Hippocampal formation (tissue), 2 donors: ENCODE measurements around the gene CBX2.
A peak's percentile ranks its signal among the peaks of the same experiment; 100 is the strongest.

Source experiments
- DNase-seq, 2 donors: peaks; one replicate each; lab custom pipeline; 2025; lab: John Stamatoyannopoulos, UW

CBX2 gene

DNA sequence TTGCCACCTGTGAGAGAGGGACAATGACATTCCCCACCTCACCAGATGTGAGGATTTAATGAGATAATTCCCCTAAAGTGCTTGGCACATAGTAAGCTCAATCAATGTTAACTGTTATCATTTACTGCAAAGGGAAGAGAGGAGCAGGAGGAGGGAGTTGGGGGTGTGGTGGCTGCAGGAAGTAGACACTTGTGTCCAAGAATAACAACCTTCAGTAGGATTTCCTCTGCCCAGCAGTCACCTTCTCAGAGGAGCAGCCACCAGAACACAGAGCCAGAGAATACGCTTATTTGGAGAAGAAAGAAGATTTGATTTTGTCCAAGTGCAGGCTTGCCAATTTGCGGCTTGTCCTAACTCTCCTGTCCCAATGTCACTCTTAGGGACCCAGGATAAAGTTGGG is 51.1 kb downstream of the CBX2 start:
- no peak for DNase-seq

DNA sequence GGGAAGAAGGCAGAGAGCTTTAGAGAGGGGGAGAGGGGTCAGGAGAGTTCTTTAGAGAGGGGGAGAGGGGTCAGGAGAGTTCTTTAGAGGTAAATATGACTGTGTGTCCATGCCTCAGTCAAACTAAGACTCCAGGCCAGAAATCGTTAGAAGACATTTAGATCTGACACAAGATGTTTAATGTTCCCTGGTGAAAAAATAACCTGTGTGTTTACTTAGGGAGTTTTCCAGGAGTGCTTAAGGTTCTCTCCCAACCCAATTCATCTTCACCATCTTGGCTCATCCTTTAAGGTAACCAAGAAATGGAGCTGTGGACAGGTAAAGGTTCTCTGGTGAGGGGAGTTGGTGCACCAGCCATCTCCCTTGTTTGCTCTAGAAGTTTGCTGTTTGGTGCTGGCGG is 51.5 kb downstream of the CBX2 start:
- no peak for DNase-seq

DNA sequence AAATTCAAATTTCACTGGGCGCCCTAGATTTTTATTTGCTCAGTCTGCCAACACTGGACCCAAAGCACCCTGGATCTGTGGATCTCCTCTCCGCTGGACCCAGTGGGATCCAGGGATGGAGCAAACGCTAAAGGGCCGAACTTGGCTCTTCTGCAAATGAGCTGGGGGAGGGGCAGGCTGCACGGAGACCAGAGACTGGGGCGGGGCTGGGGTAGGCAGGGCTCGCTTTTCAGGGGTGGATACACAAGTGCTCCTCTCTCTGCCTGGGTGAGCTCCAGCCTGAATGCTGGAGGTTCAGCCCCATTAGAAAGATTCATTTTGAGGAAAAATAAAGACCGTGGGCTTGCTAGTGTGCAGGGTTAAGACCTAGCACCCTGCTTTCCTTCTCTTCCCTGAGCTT is 52.4 kb downstream of the CBX2 start:
- DNase-seq = no peak

DNA sequence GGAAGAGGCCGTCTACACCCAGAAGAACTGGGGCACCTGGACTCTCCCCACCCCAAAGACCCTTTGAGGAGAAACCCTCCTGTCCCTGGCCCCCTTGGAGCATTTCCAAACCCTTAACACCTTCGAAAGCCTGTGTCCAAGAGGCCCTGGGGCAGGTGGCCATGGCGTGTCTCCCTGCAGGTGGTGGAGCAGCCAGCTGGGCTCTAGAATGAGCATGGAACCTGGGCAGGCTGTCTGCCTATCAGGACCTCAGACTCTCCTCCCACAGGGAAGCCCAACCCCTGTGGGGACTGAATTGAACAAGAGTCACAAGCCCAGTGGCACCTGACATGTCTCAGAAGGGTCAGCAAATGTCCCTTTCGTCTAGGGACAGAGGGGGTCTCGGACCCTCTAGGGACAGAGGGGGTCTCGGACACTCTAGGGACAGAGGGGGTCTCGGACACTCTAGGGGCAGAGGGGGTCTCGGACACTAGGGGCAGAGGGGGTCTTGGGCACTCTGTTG is 52.9 kb downstream of the CBX2 start:
- no peak for DNase-seq

DNA sequence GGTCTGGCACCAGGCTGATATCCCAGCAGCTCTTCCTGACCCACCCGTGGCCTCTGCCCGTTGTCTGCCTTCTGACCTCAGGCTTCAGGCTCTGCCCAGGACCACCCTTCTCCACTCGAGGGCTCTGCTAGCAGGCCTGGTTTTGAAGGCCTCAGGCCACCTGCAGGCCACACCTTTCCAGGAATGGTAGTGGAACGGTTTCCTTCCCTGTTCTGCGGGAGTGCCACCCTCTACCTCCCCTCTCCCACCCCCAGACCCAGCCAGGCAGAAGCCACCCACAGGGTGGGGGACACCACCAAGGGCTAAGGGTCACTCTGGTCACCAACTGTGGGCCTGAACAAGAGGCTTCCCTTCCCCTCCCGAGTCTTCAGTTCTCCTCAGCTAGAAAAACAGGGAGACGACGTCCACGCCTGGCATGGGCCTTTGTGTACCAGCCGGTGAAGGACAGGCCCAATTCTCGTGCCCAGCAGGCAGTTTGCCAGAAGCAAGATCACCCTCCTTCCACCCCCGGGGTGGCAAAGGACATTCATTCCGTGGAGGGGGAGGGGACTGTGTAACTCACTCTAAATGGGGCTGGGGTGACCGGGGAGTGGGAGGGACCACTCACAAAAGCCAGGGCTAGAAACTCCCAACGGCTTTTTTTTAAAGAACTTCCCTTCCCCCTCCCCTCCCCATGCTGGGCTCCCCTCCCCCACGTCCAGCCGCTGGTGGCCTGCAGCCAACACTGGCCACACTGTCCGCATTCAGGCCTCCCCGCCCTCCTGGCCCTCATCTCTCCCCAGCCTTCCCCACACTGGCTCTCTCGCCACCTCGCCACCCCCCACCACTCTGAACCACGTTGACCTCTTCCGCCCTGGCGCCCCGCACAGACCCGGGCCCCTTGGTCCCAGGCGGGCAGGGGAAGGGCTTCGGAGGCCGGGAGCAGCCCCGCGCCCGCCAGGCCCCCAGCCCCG is 53.6 kb downstream of the CBX2 start:
- DNase-seq = peak; percentile 81 to 82

DNA sequence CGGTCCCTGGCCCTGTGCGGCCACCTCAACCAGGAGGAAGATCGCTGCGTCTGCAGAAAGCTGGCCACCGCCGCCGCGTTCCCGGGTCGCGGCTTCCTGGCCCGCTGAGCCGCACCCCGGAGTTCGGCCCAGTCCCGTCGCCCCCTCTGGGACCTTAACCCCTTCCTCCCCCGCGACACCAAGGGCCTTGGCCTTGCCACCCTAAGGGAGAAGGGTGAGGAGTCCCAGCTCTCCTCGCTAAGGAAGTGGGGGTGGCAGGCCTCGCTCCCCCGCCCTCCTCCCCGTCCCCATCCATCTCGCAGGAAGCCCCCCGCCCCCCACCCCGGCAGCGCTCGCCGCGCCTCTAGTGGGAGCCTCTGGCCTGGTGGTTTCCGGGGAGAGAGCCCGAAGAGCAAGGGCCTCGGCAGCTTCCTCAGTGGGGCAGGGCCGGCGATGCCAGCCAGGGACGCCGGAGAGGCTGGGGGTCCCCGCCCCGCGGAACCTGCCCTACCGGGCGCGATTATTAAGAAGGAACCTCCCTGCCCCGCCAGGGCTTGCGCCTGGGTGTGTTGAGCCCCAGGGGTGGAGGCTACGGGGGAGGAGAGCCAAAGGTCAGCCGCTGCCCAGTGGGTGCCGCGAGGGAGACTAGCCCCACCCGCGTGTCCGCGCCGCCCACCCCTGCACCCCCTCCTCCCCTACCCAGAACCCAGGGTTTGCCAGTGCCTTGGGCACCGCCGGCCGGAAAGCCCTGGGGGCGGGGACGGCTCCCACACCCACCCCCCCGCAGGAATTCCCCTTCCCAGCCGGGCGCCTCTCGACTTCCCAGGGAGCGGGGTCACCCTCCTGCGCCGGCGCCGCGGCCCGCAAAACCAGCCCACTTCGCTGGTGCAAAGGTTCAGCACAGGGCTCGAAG is 54.5 kb downstream of the CBX2 start:
- DNase-seq = peak in 1 of 2 donors; percentile 38

DNA sequence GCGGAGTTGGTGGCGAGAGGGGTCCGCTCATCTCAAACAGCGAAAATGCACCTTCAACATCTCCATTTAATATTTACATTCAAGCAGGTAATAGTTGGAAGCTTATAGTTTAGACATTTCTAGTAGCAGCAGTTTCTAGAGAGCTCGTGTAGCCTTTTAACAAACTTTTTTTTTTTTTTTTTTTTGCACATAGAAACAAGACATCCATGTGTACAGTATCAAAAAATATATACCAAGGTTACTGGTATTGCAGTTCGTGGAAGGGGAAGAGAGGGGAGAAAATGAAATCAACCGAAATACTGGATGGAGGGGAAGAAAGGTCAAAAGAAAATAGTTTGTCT is 55.1 kb downstream of the CBX2 start:
- DNase-seq = no peak

DNA sequence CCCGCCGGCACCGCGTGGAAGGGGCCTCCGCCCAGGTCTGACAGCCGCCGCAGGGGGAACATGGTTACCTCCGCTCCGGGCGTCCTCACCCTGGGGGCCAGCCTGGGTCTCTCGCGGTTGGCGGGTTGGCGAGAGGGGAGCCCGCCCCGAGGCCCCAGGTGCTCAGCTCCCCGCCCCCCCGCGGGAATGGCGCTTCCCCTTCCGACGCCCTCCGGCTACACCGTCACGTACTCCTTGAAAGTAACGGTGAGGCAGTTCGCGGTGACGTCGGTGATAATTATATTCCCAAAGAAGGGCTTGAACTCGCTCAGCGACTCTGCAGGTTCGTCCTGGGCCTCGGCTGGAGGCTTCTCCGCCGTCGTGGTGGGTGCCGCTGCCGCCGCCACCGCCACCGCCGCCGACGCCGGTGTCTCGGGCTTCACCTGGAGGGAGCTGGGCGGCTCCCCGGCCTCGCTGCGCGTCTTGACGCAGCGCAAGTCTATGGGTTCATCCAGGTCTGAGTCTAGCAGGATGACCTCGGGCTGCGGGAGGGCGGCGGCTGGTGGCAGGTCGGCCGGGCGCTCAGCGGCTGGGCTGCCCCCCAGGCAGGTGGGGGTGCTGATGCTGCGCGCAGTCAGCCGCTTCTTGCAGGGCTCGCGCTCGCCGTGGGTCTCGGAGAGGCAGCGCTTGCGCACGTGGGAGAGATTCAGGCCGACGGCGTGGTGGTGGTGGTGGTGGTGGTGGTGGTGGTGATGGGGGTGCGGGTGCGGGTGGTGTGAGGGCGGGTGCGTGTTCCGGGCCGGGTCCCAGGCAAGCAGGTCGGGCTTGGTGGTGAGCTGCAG is 56.0 kb downstream of the CBX2 start:
- no peak for DNase-seq

DNA sequence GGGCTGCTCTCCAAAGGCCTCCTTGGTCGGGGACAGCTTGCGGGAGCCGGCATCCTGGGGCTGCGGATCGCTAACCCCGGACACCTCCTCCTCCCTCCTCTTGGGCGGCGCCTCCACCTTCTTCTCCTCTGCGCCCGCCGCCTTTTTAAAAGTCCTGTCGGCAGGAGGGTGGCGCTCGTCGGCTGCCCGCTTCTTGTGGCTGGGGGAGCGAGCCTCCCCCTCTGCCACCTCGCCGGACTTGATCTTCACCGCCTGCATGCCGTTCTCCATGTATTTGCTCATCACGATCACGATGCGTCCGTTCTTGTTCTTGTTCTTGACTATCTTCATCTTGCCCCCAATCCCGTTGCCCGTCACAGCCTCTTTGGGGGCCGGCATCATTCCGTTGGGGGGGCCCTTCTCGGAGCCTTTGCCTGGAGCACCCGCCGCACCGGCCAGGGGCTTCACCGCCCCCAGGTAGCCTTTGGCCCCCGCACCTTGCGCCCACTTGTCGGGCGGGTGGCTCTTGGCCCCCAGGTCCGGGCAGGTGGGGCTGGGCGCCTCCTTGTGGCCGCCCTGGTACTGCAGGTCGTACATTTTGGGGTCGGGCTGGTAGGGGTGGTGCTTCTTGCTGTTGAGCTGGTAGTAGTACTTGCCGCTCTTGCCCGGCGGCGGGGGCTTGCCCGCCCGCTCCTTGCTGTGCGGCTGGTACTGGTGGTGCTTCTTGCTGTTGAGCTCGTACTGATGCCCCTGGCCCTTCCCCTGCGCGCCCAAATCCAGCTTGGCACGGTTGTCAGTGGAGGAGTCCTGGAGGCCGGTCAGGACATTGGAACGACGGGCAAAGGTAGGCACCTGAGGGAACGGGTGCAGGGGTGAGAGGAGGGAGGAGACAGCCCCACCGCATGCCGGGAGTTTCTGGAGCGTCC is 56.9 kb downstream of the CBX2 start:
- DNase-seq = no peak

DNA sequence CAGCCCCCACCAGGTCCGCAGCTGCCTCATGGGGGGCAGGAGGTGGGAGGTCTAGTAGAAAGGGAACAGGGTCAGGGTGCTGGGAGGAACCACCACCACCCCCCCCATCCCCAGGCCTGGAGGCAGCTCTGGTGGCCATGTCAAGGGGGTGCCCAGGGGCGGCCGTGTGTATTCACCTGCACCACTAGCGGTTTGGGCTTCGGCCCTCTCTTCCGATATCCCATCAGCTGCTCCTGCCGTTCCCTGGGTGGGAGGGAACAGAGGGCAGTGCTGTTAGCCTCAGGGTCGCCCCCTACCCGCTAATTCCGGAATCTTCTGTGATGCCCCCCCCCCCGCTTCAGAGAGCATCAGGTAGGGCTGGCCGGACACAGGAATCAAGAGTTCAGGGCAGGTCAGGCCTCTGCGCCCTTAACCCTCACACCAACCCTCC is 57.5 kb downstream of the CBX2 start:
- DNase-seq = no peak

DNA sequence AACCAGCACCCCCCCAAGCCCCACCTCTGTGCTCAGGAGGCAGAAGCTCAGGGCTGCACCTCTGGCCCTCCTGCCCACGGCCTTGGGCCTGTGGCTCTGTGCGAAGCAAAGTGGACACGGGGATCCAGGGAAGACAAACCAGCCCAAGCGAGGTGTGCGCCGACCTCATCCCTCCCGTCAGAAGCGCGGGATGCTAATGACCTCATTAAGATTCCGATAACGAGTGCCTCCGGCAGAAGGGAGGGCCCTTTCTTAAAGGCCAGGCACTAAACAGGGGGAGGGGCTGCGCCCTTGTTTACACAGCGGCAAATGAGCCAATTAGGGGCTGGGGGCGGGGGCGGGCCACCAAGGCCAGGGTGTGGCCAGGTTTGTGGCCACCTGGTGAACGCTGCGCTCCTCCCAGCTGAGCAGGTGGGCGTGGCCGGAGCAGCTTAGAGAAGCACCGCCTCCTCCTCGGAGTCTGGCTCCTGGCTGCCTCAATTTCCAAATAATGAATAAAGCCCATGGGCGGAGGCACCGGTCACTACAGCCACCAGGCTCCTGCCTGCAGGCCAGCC is 58.1 kb downstream of the CBX2 start:
- DNase-seq = no peak

DNA sequence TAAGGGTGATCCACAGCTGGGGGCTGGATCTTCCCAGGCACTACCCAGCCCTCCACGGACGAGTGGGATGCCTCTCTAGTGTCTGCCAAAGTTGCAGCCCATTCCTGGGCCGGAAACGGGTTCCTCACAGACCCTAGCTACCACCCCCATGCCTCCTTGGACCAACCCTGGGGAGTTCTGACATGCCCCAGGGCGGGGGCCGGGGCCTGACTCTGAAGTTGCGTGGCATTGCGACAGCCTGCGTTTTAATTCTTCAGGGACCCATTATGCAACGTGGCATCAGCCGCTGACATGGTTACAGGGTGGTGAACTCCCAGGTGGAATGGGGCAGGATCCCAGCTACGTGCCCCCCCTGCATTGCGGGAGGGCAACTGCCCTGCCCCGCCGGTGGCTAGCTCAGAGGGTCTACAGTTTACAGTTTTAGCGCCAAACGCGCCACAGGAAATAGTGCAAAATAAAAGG is 58.6 kb downstream of the CBX2 start:
- DNase-seq = no peak

DNA sequence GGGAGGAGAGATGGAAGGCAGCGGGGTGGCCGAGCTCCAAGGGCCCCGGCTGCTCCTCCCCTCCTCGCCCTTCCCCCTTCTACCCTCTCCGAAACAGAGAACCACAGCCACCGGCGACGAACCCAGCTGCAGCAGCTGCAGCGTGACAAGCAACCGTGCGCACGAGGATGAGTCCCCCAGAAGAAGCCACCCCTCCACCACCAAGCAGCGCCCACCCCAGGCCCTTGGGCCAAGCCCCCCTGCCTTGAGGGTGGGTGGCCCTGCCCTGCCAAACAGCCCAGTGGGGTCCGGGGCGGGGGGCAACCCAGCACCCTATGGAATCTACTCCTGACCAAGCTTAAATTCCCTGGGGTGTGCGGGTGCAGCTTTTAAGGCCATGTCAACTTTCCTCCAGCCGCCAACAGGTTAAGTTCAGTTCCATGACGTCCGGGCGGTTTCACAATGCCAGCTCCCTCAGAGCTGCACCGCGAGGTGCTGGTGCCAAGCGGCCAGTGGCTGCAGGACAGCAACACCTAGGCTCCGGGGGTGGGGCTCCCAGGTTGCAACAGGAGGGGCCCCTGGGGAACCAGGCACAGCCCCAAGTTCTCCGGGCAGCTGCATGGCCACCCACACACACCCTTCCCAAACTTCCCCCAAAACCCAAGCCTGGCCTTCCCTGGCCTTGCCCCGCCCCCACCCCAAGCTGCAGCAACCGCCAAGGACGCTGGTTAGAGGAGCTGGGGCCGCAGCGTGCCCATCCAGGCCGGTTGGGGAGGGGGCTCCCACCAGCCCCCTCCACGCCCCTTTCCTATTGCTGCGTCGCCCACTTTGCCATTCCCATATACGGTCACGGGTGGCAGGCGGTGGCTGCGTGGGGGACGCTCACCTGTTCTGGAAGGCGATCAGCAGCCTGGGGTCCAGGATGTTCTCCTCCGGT is 59.3 kb downstream of the CBX2 start:
- no peak for DNase-seq
